Adipocyte (in vitro differentiated cells): ENCODE data around the gene RALGDS.
A peak's percentile ranks its signal among the peaks of the same experiment; 100 is the strongest.
"Not testable (repeated sequence)": the region's sequence is repeated elsewhere in the genome, so short reads cannot be mapped to it uniquely, and the experiment has no call there.

Source experiments
- DNase-seq: peaks from one replicate; pipeline ENCODE4 v3.0.0-alpha.2; 2015; ENCODE audit warnings: low read depth
- H3K27me3 ChIP-seq: replicated peaks from 2 replicates; pipeline ENCODE4 v1.7.0; 2013; ENCODE audit warnings: mild to moderate bottlenecking, low read length, moderate library complexity; ENCODE audit not compliant: control insufficient read depth, insufficient read depth
- H3K36me3 ChIP-seq: 2 replicates; pipeline ENCODE4 v1.7.0; 2013; ENCODE audit warnings: low read length, mild to moderate bottlenecking, moderate library complexity; ENCODE audit not compliant: control insufficient read depth, insufficient read depth, severe bottlenecking
- H3K4me1 ChIP-seq: 2 replicates; pipeline ENCODE4 v1.7.0; 2013; ENCODE audit warnings: mild to moderate bottlenecking, low read length, moderate library complexity; ENCODE audit not compliant: control insufficient read depth, insufficient read depth
- H3K4me3 ChIP-seq: 2 replicates; pipeline ENCODE4 v1.7.0; 2013; ENCODE audit warnings: mild to moderate bottlenecking, low read length, moderate library complexity
- H3K9ac ChIP-seq: 2 replicates; pipeline ENCODE4 v1.7.0; 2013; ENCODE audit warnings: mild to moderate bottlenecking, low read length, moderate library complexity
- H3K9me3 ChIP-seq: 2 replicates; pipeline ENCODE4 v1.7.0; 2013; ENCODE audit warnings: mild to moderate bottlenecking, low read length, moderate library complexity; ENCODE audit not compliant: control insufficient read depth

Gene RALGDS

DNA sequence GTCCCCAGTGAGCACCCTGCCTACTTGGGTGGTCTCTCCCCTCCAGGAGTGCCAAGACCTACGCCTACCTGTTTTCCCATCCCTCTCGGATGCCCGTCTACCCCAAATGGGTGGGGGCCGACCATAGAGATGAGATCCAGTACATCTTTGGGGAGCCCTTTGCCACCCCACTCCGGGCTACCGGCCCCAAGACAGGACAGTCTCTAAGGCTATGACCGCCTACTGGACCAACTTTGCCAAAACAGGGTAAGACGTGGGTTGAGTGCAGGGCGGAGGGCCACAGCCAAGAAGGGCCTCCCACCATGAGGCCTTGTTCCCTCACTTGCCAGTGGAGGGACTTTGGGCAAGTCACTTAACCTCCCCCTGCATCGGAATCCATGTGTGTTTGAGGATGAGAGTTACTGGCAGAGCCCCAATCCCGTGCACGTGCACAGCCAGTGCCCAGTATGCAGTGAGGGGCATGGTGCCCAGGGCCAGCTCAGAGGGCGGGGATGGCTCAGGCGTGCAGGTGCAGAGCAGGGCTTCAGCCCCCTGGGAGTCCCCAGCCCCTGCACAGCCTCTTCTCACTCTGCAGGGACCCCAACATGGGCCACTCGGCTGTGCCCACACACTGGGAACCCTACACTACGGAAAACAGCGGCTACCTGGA is 34.7 kb downstream of the RALGDS start:
- H3K9ac ChIP-seq, H3K36me3 ChIP-seq, H3K9me3 ChIP-seq, H3K27me3 ChIP-seq, H3K4me1 ChIP-seq, DNase-seq, H3K4me3 ChIP-seq: not testable (repeated sequence)

DNA sequence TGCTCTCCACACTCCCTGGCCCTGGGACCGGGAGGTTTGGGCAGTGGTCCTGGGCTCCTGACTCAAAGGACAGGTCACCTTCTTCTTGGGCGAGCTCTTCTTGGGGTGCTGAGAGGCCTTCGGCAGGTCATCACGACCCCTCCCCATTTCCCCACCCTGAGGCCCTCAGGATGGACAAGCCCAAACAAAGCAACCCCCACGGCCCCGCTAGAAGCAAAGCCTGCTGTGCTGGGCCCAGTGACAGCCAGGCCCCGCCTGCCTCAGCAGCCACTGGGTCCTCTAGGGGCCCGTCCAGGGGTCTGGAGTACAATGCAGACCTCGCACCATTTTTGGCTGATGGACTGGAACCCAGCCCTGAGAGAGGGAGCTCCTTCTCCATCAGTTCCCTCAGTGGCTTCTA is 37.4 kb downstream of the RALGDS start:
- H3K4me3 ChIP-seq, H3K4me1 ChIP-seq, DNase-seq, H3K9ac ChIP-seq, H3K9me3 ChIP-seq, H3K27me3 ChIP-seq, H3K36me3 ChIP-seq: not testable (repeated sequence)

DNA sequence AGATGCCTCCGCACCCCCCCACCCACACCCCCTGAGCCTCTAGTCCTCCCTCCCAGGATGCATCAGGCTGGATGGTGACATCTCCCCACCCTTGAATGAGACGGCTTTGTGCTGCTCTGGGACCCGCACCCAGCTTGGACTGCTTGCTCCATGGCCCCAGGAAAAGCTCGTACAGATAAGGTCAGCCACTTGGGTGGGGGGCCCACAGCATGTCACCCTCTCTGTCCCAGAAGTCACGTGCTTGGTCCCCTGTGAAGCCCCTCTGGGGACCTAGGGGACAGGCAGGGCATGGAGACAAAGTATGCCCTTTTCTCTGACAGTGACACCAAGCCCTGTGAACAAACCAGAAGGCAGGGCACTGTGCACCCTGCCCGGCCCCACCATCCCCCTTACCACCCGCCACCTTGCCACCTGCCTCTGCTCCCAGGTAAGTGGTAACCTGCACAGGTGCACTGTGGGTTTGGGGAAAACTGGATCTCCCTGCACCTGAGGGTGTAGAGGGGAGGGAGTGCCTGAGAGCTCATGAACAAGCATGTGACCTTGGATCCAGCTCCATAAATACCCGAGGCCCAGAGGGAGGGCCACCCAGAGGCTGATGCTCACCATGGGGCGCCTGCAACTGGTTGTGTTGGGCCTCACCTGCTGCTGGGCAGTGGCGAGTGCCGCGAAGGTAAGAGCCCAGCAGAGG is 38.9 kb downstream of the RALGDS start:
- H3K4me3 ChIP-seq, DNase-seq, H3K9me3 ChIP-seq, H3K36me3 ChIP-seq, H3K27me3 ChIP-seq, H3K9ac ChIP-seq, H3K4me1 ChIP-seq: not testable (repeated sequence)

DNA sequence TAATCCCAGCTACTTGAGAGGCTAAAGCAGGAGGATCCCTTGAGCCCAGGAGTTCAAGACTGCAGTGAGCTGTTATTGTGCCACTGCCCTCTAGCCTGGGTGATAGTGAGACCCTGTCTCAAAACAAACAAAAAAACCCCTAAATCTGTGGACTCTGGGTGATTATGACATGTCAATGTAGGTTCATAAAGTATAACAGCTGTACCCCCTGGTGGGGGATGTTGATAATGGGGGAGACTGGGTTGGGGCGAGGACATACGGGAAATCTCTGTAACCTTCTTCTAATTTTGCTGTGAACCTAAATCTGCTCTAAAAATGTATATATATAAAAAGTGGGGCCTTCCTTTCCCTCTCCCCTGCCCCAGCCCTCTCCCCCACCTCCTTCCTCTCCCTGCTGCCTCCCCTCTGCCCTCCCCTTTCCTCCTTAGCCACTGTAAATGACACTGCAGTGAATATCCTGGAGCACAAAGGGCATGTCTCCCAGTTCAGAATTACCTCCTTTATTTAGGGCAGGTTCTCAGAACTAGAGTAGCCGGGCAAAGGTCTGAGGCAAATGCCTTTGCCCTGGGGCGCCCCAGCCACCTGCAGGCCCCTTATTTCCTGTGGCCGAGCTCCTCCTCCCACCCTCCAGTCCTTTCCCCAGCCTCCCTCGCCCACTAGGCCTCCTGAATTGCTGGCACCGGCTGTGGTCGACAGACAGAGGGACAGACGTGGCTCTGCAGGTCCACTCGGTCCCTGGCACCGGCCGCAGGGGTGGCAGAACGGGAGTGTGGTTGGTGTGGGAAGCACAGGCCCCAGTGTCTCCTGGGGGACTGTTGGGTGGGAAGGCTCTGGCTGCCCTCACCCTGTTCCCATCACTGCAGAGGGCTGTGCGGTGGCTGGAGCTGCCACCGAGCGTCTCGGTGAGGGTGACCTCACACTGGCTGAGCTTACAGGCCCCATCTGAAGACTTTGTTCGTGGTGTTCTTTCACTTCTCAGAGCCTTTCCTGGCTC is 40.0 kb downstream of the RALGDS start:
- H3K27me3 ChIP-seq, H3K4me3 ChIP-seq, DNase-seq, H3K9ac ChIP-seq, H3K4me1 ChIP-seq, H3K9me3 ChIP-seq, H3K36me3 ChIP-seq: not testable (repeated sequence)

DNA sequence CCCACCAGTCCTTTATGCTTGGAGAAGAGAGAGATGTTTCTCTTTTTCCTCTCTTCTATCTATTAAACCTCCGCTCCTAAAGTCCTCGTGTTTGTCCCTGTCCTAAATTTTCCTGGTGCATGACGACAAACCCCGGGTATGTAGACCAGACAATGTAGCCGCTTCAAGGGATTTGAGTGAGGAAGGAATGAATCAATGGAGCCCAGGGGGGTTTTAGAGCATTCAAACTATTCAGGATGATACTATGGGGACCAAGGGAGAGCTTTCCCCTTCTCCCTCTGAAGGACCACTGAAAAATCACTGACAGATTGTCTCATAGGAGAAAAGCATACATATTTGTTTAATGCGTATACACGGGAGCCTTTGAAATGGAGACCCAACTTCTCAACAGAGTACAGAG is 40.9 kb downstream of the RALGDS start:
- H3K4me3 ChIP-seq: no peak overlapping the region
- no peaks in the 10 kb centered on the region for H3K9me3 ChIP-seq
- H3K9ac ChIP-seq: no peak overlapping the region
- H3K4me1 ChIP-seq: peaks cover 18% of the 10 kb centered on the region
- H3K27me3 ChIP-seq: peaks cover 9% of the 10 kb centered on the region
- DNase-seq: no peak
- no peaks in the 10 kb centered on the region for H3K36me3 ChIP-seq

DNA sequence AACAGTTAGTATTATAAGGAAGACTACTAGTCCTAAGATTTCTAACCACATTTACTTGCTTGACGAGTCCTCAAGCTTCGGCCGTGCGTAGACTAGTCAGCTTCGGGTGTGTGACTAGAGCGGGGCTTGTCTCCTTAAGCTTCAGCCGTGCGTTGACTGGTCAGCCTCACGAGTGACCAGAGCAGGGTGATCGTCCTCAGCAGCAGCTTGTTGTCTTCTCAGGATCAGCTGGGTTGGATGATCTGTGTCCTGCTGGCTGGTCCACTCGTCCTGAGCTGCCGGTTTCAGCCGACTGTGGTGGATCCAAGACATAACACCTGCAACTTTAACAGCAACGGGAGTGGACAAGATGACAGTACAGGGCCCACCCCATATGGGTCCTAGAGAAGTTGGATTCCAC is 42.6 kb downstream of the RALGDS start:
- Histone ChIP-seq H3K4me3 (no peak overlapping the region), H3K4me1 (peaks cover 30% of the 10 kb centered on the region), H3K9ac (no peak overlapping the region), H3K36me3 (no peaks in the 10 kb centered on the region), H3K9me3 (no peaks in the 10 kb centered on the region), H3K27me3 (peaks cover 9% of the 10 kb centered on the region)
- DNase-seq: no peak

DNA sequence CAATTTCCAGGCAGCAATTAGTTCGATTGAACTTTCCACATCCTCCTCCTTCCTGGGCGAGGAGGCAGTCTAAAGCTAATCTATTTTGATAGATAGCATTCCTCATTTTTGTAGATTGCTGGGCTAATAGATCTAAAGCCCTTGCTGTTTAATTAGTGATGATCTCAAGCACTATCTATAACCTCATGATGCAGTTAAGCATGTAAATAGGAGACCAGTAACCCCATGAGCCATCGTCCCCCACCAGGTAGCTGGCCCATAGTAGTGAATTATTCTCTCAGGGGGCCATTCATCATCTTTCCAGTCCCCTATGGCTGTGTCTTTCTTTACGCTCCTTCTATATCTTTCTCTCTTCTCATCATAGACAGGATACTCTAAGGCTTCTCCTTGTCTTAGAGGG is 44.3 kb downstream of the RALGDS start:
- peaks cover 9% of the 10 kb centered on the region for H3K27me3 ChIP-seq
- no peak overlapping the region for H3K9ac ChIP-seq
- H3K36me3 ChIP-seq: no peaks in the 10 kb centered on the region
- H3K4me3 ChIP-seq: no peak overlapping the region
- no peaks in the 10 kb centered on the region for H3K9me3 ChIP-seq
- DNase-seq: no peak
- H3K4me1 ChIP-seq: peaks cover 30% of the 10 kb centered on the region

DNA sequence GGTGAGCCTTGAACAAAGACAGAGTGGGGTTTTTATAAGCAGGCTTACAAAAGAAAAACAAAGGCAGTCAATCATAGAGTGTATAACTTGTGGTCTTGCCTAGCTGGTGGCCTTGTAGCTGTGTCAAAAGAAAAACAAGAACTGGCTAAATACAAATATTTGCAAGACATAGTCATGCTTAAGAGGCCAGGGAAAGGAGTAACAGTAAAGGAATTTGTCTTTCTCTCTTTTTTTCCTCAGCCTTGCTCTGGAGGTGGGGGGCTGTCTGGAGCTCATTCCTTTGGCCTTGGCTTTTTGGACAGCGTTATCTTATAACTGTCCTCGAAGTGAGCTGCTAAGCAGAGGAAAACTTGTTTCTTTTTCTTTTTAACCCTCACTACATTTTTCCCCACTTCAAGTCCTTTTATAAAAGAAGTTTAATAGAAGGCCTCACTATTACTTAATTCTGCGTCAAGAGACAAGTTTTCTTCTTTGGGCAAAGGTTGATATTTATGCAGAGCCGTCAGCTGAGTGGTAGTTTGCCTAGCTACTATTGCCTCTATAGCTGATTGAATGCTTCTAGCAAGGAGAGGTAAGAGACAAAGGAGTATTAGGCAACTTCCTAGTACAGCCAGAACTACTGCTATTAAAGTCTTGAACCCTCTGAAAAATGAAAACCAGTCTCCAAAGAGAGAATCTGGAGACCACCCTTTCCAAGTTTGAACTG is 45.0 kb downstream of the RALGDS start:
- Histone ChIP-seq H3K9ac (peak overlapping the region; percentile 27), H3K4me3 (peak overlapping the region; percentile 68), H3K9me3 (no peaks in the 10 kb centered on the region), H3K27me3 (peaks cover 9% of the 10 kb centered on the region), H3K36me3 (no peaks in the 10 kb centered on the region), H3K4me1 (peaks cover 30% of the 10 kb centered on the region)
- peak; percentile 87 for DNase-seq

DNA sequence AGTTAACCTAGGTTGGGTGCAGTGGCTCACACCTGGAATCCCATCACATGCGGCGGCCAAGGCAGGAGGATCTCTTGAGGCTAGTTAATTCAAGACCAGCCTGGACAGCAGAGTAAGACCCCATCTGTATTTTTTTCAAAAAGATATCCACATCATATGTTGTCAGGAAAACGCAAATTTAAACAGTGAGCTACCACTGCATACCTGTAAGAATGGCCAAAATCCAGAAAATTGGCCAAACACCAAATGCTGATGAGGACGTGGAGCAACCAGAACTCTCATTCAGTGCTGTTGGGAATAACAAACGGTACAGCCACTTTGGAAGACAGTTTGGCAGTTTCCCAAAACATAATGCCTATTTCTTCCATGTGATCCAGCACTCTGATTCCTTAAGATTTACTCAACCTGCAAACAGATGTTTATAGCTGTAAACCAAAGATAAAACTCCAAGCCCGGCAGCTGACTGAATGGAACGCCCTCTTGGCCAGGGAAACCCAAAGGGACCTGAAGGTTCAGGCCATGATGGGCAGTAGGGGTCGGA is 46.9 kb downstream of the RALGDS start:
- H3K36me3 ChIP-seq: no peaks in the 10 kb centered on the region
- peaks cover 30% of the 10 kb centered on the region for H3K4me1 ChIP-seq
- H3K27me3 ChIP-seq: no peaks in the 10 kb centered on the region
- DNase-seq: peak; percentile 40
- no peak overlapping the region for H3K9ac ChIP-seq
- H3K9me3 ChIP-seq: no peaks in the 10 kb centered on the region
- no peak overlapping the region for H3K4me3 ChIP-seq

DNA sequence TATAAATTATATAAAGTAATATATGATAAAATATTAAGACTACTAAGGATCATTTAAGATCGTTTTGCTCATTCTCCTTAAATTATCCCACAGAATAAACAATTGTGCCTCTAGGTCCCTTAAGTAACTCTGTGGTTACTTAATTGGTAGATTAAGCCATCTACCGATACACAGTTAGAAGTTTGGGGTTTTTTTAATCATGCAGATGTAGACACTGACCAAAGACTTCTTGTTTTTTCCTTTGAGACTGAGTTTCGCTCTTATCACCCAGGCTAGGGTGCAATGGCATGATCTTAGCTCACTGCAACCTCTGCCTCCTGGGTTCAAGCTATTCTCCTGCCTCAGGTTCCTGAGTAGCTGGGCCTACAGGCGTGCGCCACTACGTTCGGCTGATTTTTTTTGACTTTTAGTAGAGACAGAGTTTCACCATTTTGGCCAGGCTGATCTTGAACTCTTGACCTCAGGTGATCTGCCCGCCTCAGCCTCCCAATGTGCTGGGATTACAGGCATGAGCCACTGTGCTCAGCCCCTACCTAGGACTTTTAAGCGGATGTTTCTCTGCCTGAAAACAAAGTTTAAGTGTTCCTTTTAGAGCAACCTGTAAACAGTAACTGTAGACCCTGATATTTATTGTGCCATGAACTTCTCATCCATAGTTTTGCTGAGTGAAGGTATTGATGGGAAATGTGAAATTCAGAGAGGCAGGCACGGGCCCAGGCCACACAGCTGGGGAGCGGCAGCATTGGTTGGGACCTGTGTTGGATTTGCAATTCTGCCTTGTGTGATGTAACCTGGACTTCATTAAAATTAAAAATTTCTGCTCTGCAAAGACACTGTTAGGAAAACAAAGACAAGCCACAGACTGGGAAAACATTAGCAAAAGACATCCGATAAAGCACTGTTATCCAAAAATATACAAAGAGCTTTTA is 47.7 kb downstream of the RALGDS start:
- Histone ChIP-seq H3K4me1 (peaks cover 30% of the 10 kb centered on the region), H3K4me3 (no peak overlapping the region), H3K9me3 (no peaks in the 10 kb centered on the region), H3K27me3 (no peaks in the 10 kb centered on the region), H3K36me3 (no peaks in the 10 kb centered on the region), H3K9ac (no peak overlapping the region)
- no peak for DNase-seq
